Measurements from ENCODE around the gene AGAP1.

Gene AGAP1

GRCh38 chr2:235611756-235612155, 117.9 kb downstream of the AGAP1 start:
- TF ChIP-seq, protein P1, sequence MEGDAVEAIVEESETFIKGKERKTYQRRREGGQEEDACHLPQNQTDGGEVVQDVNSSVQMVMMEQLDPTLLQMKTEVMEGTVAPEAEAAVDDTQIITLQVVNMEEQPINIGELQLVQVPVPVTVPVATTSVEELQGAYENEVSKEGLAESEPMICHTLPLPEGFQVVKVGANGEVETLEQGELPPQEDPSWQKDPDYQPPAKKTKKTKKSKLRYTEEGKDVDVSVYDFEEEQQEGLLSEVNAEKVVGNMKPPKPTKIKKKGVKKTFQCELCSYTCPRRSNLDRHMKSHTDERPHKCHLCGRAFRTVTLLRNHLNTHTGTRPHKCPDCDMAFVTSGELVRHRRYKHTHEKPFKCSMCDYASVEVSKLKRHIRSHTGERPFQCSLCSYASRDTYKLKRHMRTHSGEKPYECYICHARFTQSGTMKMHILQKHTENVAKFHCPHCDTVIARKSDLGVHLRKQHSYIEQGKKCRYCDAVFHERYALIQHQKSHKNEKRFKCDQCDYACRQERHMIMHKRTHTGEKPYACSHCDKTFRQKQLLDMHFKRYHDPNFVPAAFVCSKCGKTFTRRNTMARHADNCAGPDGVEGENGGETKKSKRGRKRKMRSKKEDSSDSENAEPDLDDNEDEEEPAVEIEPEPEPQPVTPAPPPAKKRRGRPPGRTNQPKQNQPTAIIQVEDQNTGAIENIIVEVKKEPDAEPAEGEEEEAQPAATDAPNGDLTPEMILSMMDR (IDR thresholded peaks at IDR 0.05; ENCODE audit: low read depth, low read length, poor library complexity, severe bottlenecking), result no peak
- TF ChIP-seq EZH2phosphoT487 (IDR thresholded peaks at IDR 0.05; ENCODE audit: borderline replicate concordance, low read length), result no peak
- H4K20me1 ChIP-seq (ENCODE audit: control insufficient read depth, insufficient read depth, low read depth, low read length), result no peaks in the 10 kb centered on the region
- H3K9me2 ChIP-seq (replicated peaks; ENCODE audit: control insufficient read depth, low read length), result no peaks in the 10 kb centered on the region
- no peaks in the 10 kb centered on the region for H3K36me3 ChIP-seq (ENCODE audit: control insufficient read depth, low read length)
- H3K4me2 ChIP-seq (ENCODE audit: low read length), result no peak overlapping the region
- no peaks in the 10 kb centered on the region for H3K27me3 ChIP-seq (ENCODE audit: control insufficient read depth, low read length)
- H3K4me1 ChIP-seq (ENCODE audit: control insufficient read depth, low read length), result no peaks in the 10 kb centered on the region
- no peaks in the 10 kb centered on the region for H3K79me2 ChIP-seq (ENCODE audit: control insufficient read depth, low read length)
- no peaks in the 10 kb centered on the region for H3K9me3 ChIP-seq (ENCODE audit: control insufficient read depth, insufficient read depth, low read length)
- no peaks in the 10 kb centered on the region for H3F3A ChIP-seq (ENCODE audit: control insufficient read depth, insufficient read depth)
- H3K27ac ChIP-seq (ENCODE audit: low read depth, low read length), result no peak overlapping the region
- no peak overlapping the region for H3K4me3 ChIP-seq (ENCODE audit: low read length)

DNA sequence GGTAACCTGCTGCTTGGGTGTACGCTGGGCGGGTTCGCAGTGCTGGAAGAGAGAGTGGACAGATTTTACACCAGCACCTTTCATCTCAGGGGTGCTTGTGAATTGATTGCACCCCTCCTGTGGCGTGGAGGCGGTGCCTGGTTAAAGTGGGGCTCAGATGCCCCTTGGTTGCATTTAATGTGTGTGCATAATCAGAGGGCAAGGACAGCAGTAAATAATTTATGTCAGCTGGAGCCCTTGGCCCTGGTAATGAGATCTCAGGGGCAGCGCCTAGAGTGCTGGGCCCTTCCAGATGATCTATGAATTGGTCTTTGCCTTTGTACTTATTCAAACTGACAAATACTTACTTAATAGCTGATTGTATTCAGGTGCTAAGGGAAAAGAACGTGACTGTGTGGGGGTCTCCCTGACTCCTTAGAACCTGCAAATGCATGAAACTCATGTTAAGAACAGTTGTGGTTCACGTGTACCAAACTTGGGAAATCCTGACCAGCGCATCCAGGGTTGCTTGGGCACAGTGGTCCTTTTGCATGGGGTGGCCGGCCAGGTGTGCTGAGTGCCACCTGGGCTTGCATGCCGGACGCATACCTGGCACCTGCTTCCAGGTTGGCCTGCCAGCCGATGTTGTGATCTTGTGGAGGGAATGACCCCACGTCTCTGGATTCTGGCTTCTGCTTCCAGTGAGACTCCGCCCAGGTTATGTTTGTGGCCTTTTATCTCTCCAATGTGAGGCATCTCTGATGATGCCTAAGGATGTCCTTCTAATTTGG, 118.5 kb downstream of the AGAP1 start:
- H3K9me3 ChIP-seq (ENCODE audit: control insufficient read depth, insufficient read depth, low read length), result no peaks in the 10 kb centered on the region
- H3K9me2 ChIP-seq (replicated peaks; ENCODE audit: control insufficient read depth, low read length), result no peaks in the 10 kb centered on the region
- H3F3A ChIP-seq (ENCODE audit: control insufficient read depth, insufficient read depth), result no peaks in the 10 kb centered on the region
- no peaks in the 10 kb centered on the region for H3K79me2 ChIP-seq (ENCODE audit: control insufficient read depth, low read length)
- no peak overlapping the region for H3K4me3 ChIP-seq (ENCODE audit: low read length)
- no peaks in the 10 kb centered on the region for H4K20me1 ChIP-seq (ENCODE audit: control insufficient read depth, insufficient read depth, low read depth, low read length)
- TF ChIP-seq, protein P1 (IDR thresholded peaks at IDR 0.05; ENCODE audit: low read depth, low read length, poor library complexity, severe bottlenecking), result no peak
- TF ChIP-seq EZH2phosphoT487 (IDR thresholded peaks at IDR 0.05; ENCODE audit: borderline replicate concordance, low read length), result no peak
- no peak overlapping the region for H3K4me2 ChIP-seq (ENCODE audit: low read length)
- H3K36me3 ChIP-seq (ENCODE audit: control insufficient read depth, low read length), result no peaks in the 10 kb centered on the region
- no peaks in the 10 kb centered on the region for H3K27me3 ChIP-seq (ENCODE audit: control insufficient read depth, low read length)
- H3K4me1 ChIP-seq (ENCODE audit: control insufficient read depth, low read length), result no peaks in the 10 kb centered on the region
- H3K27ac ChIP-seq (ENCODE audit: low read depth, low read length), result no peak overlapping the region

- Histone ChIP-seq H4K20me1 (ENCODE audit: control insufficient read depth, insufficient read depth, low read depth, low read length) (no peaks in the 10 kb centered on the region), H3K36me3 (ENCODE audit: control insufficient read depth, low read length) (no peaks in the 10 kb centered on the region), H3K4me1 (ENCODE audit: control insufficient read depth, low read length) (no peaks in the 10 kb centered on the region), H3K4me3 (ENCODE audit: low read length) (no peak overlapping the region), H3K27me3 (ENCODE audit: control insufficient read depth, low read length) (no peaks in the 10 kb centered on the region), H3K79me2 (ENCODE audit: control insufficient read depth, low read length) (no peaks in the 10 kb centered on the region), H3K9me2 (replicated peaks; ENCODE audit: control insufficient read depth, low read length) (no peaks in the 10 kb centered on the region), H3F3A (ENCODE audit: control insufficient read depth, insufficient read depth) (no peaks in the 10 kb centered on the region), H3K27ac (ENCODE audit: low read depth, low read length) (no peak overlapping the region), H3K4me2 (ENCODE audit: low read length) (no peak overlapping the region), H3K9me3 (ENCODE audit: control insufficient read depth, insufficient read depth, low read length) (no peaks in the 10 kb centered on the region)
- TF ChIP-seq EZH2phosphoT487 (IDR thresholded peaks at IDR 0.05; ENCODE audit: borderline replicate concordance, low read length), result no peak
- TF ChIP-seq, protein P1 (IDR thresholded peaks at IDR 0.05; ENCODE audit: low read depth, low read length, poor library complexity, severe bottlenecking), result no peak
Observed at GRCh38 chr2:235613649-235614048, 119.8 kb downstream of the AGAP1 start.

Data from DOHH2 (cell line).